Uterus (tissue), 2 donors: ENCODE results near the gene GTF3C4.

Source experiments
- CTCF ChIP-seq, 4 experiments: fragments of 200-600 bp in 2 of 4; fragments of 450-650 bp in 2 of 4; sonication (generic) in 2 of 4; IDR thresholded peaks; one replicate each; pipeline ENCODE4 v1.5.1; 2016 to 2019; ENCODE audit warnings: antibody characterized with exemption in 4 of 4, mild to moderate bottlenecking in 2 of 4, moderate library complexity in 1 of 4
- POLR2A ChIP-seq, 2 donors: fragments of 450-650 bp; IDR thresholded peaks; one replicate each; pipeline ENCODE4 v1.6.1; 2016; ENCODE audit warnings: antibody characterized with exemption in 2 of 2, mild to moderate bottlenecking in 1 of 2, moderate library complexity in 1 of 2

DNA sequence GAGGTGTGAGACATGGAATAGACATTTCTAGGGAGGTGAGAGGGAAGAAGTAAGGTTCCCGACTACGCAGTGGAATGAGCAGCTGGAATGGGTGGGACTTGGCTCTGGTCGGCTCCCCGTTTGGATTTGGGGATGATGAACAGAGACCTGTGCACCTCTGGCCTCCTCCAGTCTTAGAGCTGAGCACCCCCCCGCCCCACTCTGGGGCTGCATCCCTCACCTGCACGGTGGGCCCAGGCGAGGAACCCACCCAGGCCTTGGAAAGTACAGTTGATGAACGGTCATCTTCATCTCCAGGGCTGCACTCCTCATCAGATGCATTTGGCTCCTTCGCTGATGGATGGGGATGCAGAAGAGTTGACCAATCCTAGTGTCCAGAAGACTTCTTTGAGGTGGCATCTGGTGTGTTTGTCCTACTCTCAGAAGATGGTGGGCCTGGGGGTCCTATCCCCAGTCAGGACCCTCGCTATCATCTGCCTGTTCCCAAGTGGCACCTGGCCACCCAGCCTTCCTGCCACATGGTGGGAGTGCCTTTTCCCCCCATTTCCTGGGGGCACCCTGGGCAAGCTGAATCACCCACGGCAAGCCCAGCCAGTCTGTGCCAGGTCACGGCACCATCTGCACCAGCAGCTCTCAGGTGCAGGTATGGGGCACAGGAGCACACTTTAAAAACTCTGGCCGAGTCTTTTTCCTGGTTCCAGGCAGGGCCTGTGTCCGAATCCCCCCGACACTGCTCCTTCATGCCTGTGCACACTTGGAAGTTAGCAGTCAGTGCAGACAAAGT, 70.5 kb downstream of the GTF3C4 start:
- TF ChIP-seq CTCF (IDR thresholded peaks at IDR 0.05) (no peak), POLR2A (IDR thresholded peaks at IDR 0.05) (no peak)
